ENCODE data around the gene ASCL5. TPM values are rescaled to one million over a fixed set of nuclear protein-coding genes. Genes with fewer than 3 reads are reported as not detected.

ASCL5 gene
- total and polyA plus RNA-seq, 10 of the 15 experiments (the other 5 are each of a cell fraction or from before 2014, with no cell fraction given): 0.04 TPM; not detected in 9

GRCh38 chr1:201114245-201115131, 12.5 kb downstream of the ASCL5 start (continued):
- TF ChIP-seq GATAD2B (conservative IDR thresholded peaks at IDR 0.05; ENCODE audit: low read depth): peak; percentile 57; the same call in 1 of the 2 replicates
- no peak for TF ChIP-seq JUND (IDR thresholded peaks at IDR 0.05; ENCODE audit: low read depth, low read length)
- TF ChIP-seq, protein P1, sequence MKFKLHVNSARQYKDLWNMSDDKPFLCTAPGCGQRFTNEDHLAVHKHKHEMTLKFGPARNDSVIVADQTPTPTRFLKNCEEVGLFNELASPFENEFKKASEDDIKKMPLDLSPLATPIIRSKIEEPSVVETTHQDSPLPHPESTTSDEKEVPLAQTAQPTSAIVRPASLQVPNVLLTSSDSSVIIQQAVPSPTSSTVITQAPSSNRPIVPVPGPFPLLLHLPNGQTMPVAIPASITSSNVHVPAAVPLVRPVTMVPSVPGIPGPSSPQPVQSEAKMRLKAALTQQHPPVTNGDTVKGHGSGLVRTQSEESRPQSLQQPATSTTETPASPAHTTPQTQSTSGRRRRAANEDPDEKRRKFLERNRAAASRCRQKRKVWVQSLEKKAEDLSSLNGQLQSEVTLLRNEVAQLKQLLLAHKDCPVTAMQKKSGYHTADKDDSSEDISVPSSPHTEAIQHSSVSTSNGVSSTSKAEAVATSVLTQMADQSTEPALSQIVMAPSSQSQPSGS (IDR thresholded peaks at IDR 0.05; ENCODE audit: low read length): no peak
- TF ChIP-seq CEBPZ (IDR thresholded peaks at IDR 0.05; ENCODE audit: low read depth, low read length): no peak
- TF ChIP-seq PRDM15 (CRISPR knock-in tag; IDR thresholded peaks at IDR 0.05): no peak
- TF ChIP-seq NFYA (IDR thresholded peaks at IDR 0.05; ENCODE audit: borderline replicate concordance, low read depth, low read length): no peak
- 0 out of 2 replicates have a peak, but pooled peaks have one; percentile 21 for TF ChIP-seq YY1 (IDR thresholded peaks at IDR 0.05; ENCODE audit: low read depth, low read length)
- TF ChIP-seq MLLT1 (IDR thresholded peaks at IDR 0.05): no peak
- no peak for TF ChIP-seq SMAD1 (IDR thresholded peaks at IDR 0.05; ENCODE audit: low read depth, partially characterized antibody)
- TF ChIP-seq ELK1 (IDR thresholded peaks at IDR 0.05; ENCODE audit: low read depth, low read length): no peak
- TF ChIP-seq E2F4 (IDR thresholded peaks at IDR 0.05; ENCODE audit: low read depth, low read length): no peak
- TF ChIP-seq ZNF384 (IDR thresholded peaks at IDR 0.05; ENCODE audit: borderline replicate concordance, low read depth, low read length): no peak
- TF ChIP-seq WRNIP1 (IDR thresholded peaks at IDR 0.05; ENCODE audit: borderline replicate concordance, low read depth, low read length): no peak
- no peak for TF ChIP-seq SP1 (IDR thresholded peaks at IDR 0.05; ENCODE audit: low read depth, low read length)
- 0 out of 4 replicates have a peak, but pooled peaks of 1 of the 2 experiments have one; percentile 20 for TF ChIP-seq IKZF2 (IDR thresholded peaks at IDR 0.05)
- TF ChIP-seq CBFB (IDR thresholded peaks at IDR 0.05; ENCODE audit: low read depth): no peak
